OCI-LY7 (cell line): ENCODE measurements around the gene CFAP61. TPM values are rescaled to one million over a fixed set of nuclear protein-coding genes. Genes with fewer than 3 reads are reported as not detected.

Source experiments
- BruUV-seq: library from RNA; stranded (reverse); fragments of 400-500 nt; replicated peaks from 2 replicates; lab custom pipeline; 2021; lab: Mats Ljungman, UMichigan
- CTCF ChIA-PET: fragments of 300-600 bp; sonication (Branson Sonifier 250); formaldehyde crosslinking; loops from one replicate; lab custom pipeline; 2022; ENCODE audit warnings: antibody characterized with exemption; ENCODE audit not compliant: unreplicated experiment; lab: Charles Lee
- POLR2A ChIA-PET: fragments of 300-600 bp; sonication (Branson Sonifier 250); formaldehyde crosslinking; loops from one replicate; lab custom pipeline; 2022; ENCODE audit warnings: antibody characterized with exemption; lab: Charles Lee
- DNase-seq: peaks from one replicate; pipeline ENCODE4 v3.0.0-alpha.2; 2015; ENCODE audit warnings: low spot score
- H2AFZ ChIP-seq: fragments of 200-600 bp; sonication (generic), shearing (Covaris generic); 2 replicates; pipeline ENCODE4 v1.6.1; 2014; ENCODE audit warnings: mild to moderate bottlenecking, antibody characterized with exemption, low read length, moderate library complexity
- H3K27ac ChIP-seq: fragments of 200-600 bp; sonication (generic); 2 replicates; pipeline ENCODE4 v1.5.1; 2014; ENCODE audit warnings: mixed run types, low read depth, mild to moderate bottlenecking, moderate library complexity, low read length, inconsistent platforms; ENCODE audit not compliant: poor library complexity, severe bottlenecking
- H3K36me3 ChIP-seq: fragments of 200-600 bp; sonication (generic); 2 replicates; pipeline ENCODE4 v1.6.1; 2014; ENCODE audit warnings: mild to moderate bottlenecking, antibody characterized with exemption, low read length, moderate library complexity, mixed read lengths; ENCODE audit not compliant: insufficient read depth
- H3K4me1 ChIP-seq: fragments of 200-600 bp; sonication (generic); 2 replicates; pipeline ENCODE4 v1.5.1; 2014; ENCODE audit warnings: mild to moderate bottlenecking, low read length; ENCODE audit not compliant: insufficient read depth, poor library complexity, severe bottlenecking
- H3K4me2 ChIP-seq: fragments of 200-600 bp; sonication (generic); 2 replicates; pipeline ENCODE4 v1.6.1; 2014; ENCODE audit warnings: mild to moderate bottlenecking, low read length
- H3K4me3 ChIP-seq: fragments of 200-600 bp; sonication (generic); 2 replicates; pipeline ENCODE4 v1.5.1; 2014; ENCODE audit warnings: mild to moderate bottlenecking, low read depth, low read length; ENCODE audit not compliant: poor library complexity, severe bottlenecking
- H3K79me2 ChIP-seq: fragments of 200-600 bp; sonication (generic); 2 replicates; pipeline ENCODE4 v1.6.1; 2016; ENCODE audit warnings: low read depth, mild to moderate bottlenecking, low read length, moderate library complexity, mixed read lengths; ENCODE audit not compliant: insufficient read depth
- H3K9me2 ChIP-seq: fragments of 200-600 bp; sonication (generic); 2 replicates; pipeline ENCODE4 v1.6.1; 2016; ENCODE audit warnings: mild to moderate bottlenecking, low read length, mixed read lengths; ENCODE audit not compliant: insufficient read depth
- H3K9me3 ChIP-seq: fragments of 200-600 bp; sonication (generic); 2 replicates; pipeline ENCODE4 v1.6.1; 2014; ENCODE audit warnings: mild to moderate bottlenecking, mixed run types, low read length, mixed read lengths
- H4K20me1 ChIP-seq: fragments of 200-600 bp; sonication (generic); 2 replicates; pipeline ENCODE4 v1.6.1; 2014; ENCODE audit warnings: mild to moderate bottlenecking, antibody characterized with exemption, low read length, moderate library complexity, mixed read lengths; ENCODE audit not compliant: insufficient read depth
- CTCF ChIP-seq: fragments of 200-600 bp; sonication (generic); conservative IDR thresholded peaks from 2 replicates; pipeline ENCODE4 v1.5.1; 2014; ENCODE audit warnings: mild to moderate bottlenecking, antibody characterized with exemption, low read length, moderate library complexity, mixed read lengths
- EZH2phosphoT487 ChIP-seq: fragments of 200-600 bp; sonication (generic); IDR thresholded peaks from 2 replicates; pipeline ENCODE4 v1.6.1; 2018; ENCODE audit warnings: low read depth, borderline replicate concordance, mild to moderate bottlenecking, mixed run types, antibody characterized with exemption, low read length, moderate library complexity, mixed read lengths
- intact Hi-C: fragments of 100-400 bp; cut with micrococcal nuclease; formaldehyde crosslinking; loops from one replicate; pipeline ENCODE4 v1.10.0; 2022; ENCODE audit not compliant: unreplicated experiment
- total RNA-seq, 2 experiments: library from RNA; depleted of rRNA in 1 of 2; stranded (reverse); fragments of >200 nt in 1 of 2; shearing (Covaris generic) in 1 of 2; gene quantifications; 2 replicates each; pipeline ENCODE4 v1.2.3, GENCODE V29; 2014 to 2022

Gene CFAP61
- total RNA-seq, 2 experiments from 2014 or later: 0.06 TPM; not detected in 1

GRCh38 chr20:20092827-20093226, 40.5 kb downstream of the CFAP61 start:
- DNase-seq: no peak
- H3K36me3 ChIP-seq: no peaks in the 10 kb centered on the region
- H3K4me3 ChIP-seq: no peak overlapping the region
- no peaks in the 10 kb centered on the region for H3K9me2 ChIP-seq
- BruUV-seq: no TSS peak
- no peak for TF ChIP-seq CTCF
- no peak for TF ChIP-seq EZH2phosphoT487
- ChIA-PET CTCF (no interaction called here), POLR2A (interaction anchor here (0.7 kb wide), 1 partner anchor 30 kb away, joined by 3 read pairs; no protein-coding TSS in a partner anchor)
- no peaks in the 10 kb centered on the region for H3K9me3 ChIP-seq
- no peak overlapping the region for H3K4me2 ChIP-seq
- intact Hi-C loops: no loop called here
- H3K79me2 ChIP-seq: no peaks in the 10 kb centered on the region
- no peaks in the 10 kb centered on the region for H4K20me1 ChIP-seq
- no peak overlapping the region for H3K27ac ChIP-seq
- no peak overlapping the region for H2AFZ ChIP-seq
- H3K4me1 ChIP-seq: no peaks in the 10 kb centered on the region

- no TSS peak for BruUV-seq
- TF ChIP-seq CTCF (no peak), EZH2phosphoT487 (no peak)
- Histone ChIP-seq H3K9me2 (no peaks in the 10 kb centered on the region), H3K9me3 (no peaks in the 10 kb centered on the region), H3K36me3 (no peaks in the 10 kb centered on the region), H3K4me1 (no peaks in the 10 kb centered on the region), H2AFZ (no peak overlapping the region), H3K4me3 (no peak overlapping the region), H3K4me2 (no peak overlapping the region), H4K20me1 (no peaks in the 10 kb centered on the region), H3K27ac (no peak overlapping the region), H3K79me2 (no peaks in the 10 kb centered on the region)
- intact Hi-C loops: no loop called here
- DNase-seq: no peak
- POLR2A ChIA-PET: no interaction called here
- CTCF ChIA-PET: no interaction called here
Observed at GRCh38 chr20:20094410-20094809, 42.1 kb downstream of the CFAP61 start.

GRCh38 chr20:20095114-20095872, 43.0 kb downstream of the CFAP61 start:
- Histone ChIP-seq H3K4me2 (no peak overlapping the region), H3K4me1 (no peaks in the 10 kb centered on the region), H3K4me3 (no peak overlapping the region), H2AFZ (no peak overlapping the region), H3K79me2 (no peaks in the 10 kb centered on the region), H3K9me2 (no peaks in the 10 kb centered on the region), H3K27ac (no peak overlapping the region), H3K9me3 (no peaks in the 10 kb centered on the region), H4K20me1 (no peaks in the 10 kb centered on the region), H3K36me3 (no peaks in the 10 kb centered on the region)
- intact Hi-C loops: no loop called here
- BruUV-seq: no TSS peak
- DNase-seq: no peak
- CTCF ChIA-PET: no interaction called here
- POLR2A ChIA-PET: interaction anchor here (1.5 kb wide), 1 partner anchor 20 kb away, joined by 3 read pairs; no protein-coding TSS in a partner anchor
- TF ChIP-seq CTCF (no peak), EZH2phosphoT487 (no peak)
